ENCODE results near the gene SART1.

SART1 gene

GRCh38 chr11:65919141-65919572 is 42.4 kb upstream of the SART1 start, which contains the start of gene DRAP1:
Gene DRAP1, plus strand, starts transcription at chr11:65919426. Its CDS starts 76 bp downstream, at chr11:65919502.
- Histone ChIP-seq H3K79me2 (peaks cover 2% of the 10 kb centered on the region), H3K4me2 (ENCODE audit: low read length) (peak within 1 kb of the TSS; percentile 96), H3K27me3 (ENCODE audit: control insufficient read depth, insufficient read depth, low read length) (no peaks in the 10 kb centered on the region), H3K9ac (peak within 1 kb of the TSS; percentile 84), H3K4me1 (no peaks in the 10 kb centered on the region), H3K4me3 (ENCODE audit: low read depth, low read length) (peak within 1 kb of the TSS; percentile 86), H3K27ac (peak within 1 kb of the TSS; percentile 74), H2AFZ (peak within 1 kb of the TSS; percentile 85), H3K9me3 (ENCODE audit: control insufficient read depth, low read length) (no peaks in the 10 kb centered on the region), H3K36me3 (ENCODE audit: control insufficient read depth, insufficient read depth, low read length) (no peaks in the 10 kb centered on the region)
- no peak for TF ChIP-seq CTCF (IDR thresholded peaks at IDR 0.05)

- H3K4me1 ChIP-seq, result no peaks in the 10 kb centered on the region
- peaks cover 2% of the 10 kb centered on the region for H3K79me2 ChIP-seq
- H3K4me3 ChIP-seq (ENCODE audit: low read depth, low read length), result peak overlapping the region; percentile 48
- no peaks in the 10 kb centered on the region for H3K36me3 ChIP-seq (ENCODE audit: control insufficient read depth, insufficient read depth, low read length)
- peak overlapping the region; percentile 61 for H3K4me2 ChIP-seq (ENCODE audit: low read length)
- TF ChIP-seq CTCF (IDR thresholded peaks at IDR 0.05), result no peak
- no peak overlapping the region for H3K9ac ChIP-seq
- H2AFZ ChIP-seq, result peak overlapping the region; percentile 1
- no peak overlapping the region for H3K27ac ChIP-seq
- H3K27me3 ChIP-seq (ENCODE audit: control insufficient read depth, insufficient read depth, low read length), result no peaks in the 10 kb centered on the region
- no peaks in the 10 kb centered on the region for H3K9me3 ChIP-seq (ENCODE audit: control insufficient read depth, low read length)
Observed at GRCh38 chr11:65919573-65920371, 41.8 kb upstream of the SART1 start.

- H3K27me3 ChIP-seq (ENCODE audit: control insufficient read depth, insufficient read depth, low read length), result no peaks in the 10 kb centered on the region
- no peaks in the 10 kb centered on the region for H3K36me3 ChIP-seq (ENCODE audit: control insufficient read depth, insufficient read depth, low read length)
- no peaks in the 10 kb centered on the region for H3K4me1 ChIP-seq
- no peak overlapping the region for H3K27ac ChIP-seq
- H3K9me3 ChIP-seq (ENCODE audit: control insufficient read depth, low read length), result no peaks in the 10 kb centered on the region
- H3K4me2 ChIP-seq (ENCODE audit: low read length), result peak overlapping the region; percentile 61
- H2AFZ ChIP-seq, result no peak overlapping the region
- H3K79me2 ChIP-seq, result peaks cover 2% of the 10 kb centered on the region
- no peak for TF ChIP-seq CTCF (IDR thresholded peaks at IDR 0.05)
- H3K9ac ChIP-seq, result no peak overlapping the region
- peak overlapping the region; percentile 48 for H3K4me3 ChIP-seq (ENCODE audit: low read depth, low read length)
Observed at GRCh38 chr11:65920372-65920802, 41.1 kb upstream of the SART1 start.

GRCh38 chr11:65921033-65921555 is 40.4 kb upstream of the SART1 start:
- H3K79me2 ChIP-seq, result peaks cover 2% of the 10 kb centered on the region
- no peak overlapping the region for H2AFZ ChIP-seq
- no peak for TF ChIP-seq CTCF (IDR thresholded peaks at IDR 0.05)
- H3K27ac ChIP-seq, result no peak overlapping the region
- H3K9ac ChIP-seq, result no peak overlapping the region
- H3K9me3 ChIP-seq (ENCODE audit: control insufficient read depth, low read length), result no peaks in the 10 kb centered on the region
- H3K36me3 ChIP-seq (ENCODE audit: control insufficient read depth, insufficient read depth, low read length), result no peaks in the 10 kb centered on the region
- no peaks in the 10 kb centered on the region for H3K4me1 ChIP-seq
- no peak overlapping the region for H3K4me3 ChIP-seq (ENCODE audit: low read depth, low read length)
- H3K4me2 ChIP-seq (ENCODE audit: low read length), result peak overlapping the region; percentile 61
- no peaks in the 10 kb centered on the region for H3K27me3 ChIP-seq (ENCODE audit: control insufficient read depth, insufficient read depth, low read length)
